ENCODE results near the gene MAPK1.

GRCh38 chr22:21802056-21802455, 65.4 kb downstream of the MAPK1 start:
- TF ChIP-seq, protein P1, sequence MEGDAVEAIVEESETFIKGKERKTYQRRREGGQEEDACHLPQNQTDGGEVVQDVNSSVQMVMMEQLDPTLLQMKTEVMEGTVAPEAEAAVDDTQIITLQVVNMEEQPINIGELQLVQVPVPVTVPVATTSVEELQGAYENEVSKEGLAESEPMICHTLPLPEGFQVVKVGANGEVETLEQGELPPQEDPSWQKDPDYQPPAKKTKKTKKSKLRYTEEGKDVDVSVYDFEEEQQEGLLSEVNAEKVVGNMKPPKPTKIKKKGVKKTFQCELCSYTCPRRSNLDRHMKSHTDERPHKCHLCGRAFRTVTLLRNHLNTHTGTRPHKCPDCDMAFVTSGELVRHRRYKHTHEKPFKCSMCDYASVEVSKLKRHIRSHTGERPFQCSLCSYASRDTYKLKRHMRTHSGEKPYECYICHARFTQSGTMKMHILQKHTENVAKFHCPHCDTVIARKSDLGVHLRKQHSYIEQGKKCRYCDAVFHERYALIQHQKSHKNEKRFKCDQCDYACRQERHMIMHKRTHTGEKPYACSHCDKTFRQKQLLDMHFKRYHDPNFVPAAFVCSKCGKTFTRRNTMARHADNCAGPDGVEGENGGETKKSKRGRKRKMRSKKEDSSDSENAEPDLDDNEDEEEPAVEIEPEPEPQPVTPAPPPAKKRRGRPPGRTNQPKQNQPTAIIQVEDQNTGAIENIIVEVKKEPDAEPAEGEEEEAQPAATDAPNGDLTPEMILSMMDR (IDR thresholded peaks at IDR 0.05; ENCODE audit: insufficient read depth, low read length, poor library complexity, severe bottlenecking), result no peak
- no peak for TF ChIP-seq EZH2phosphoT487 (conservative IDR thresholded peaks at IDR 0.05; ENCODE audit: low read length)
